HG03378 (cell line): ENCODE data around the gene LAPTM4A.
"Not testable (repeated sequence)": the region's sequence is repeated elsewhere in the genome, so short reads cannot be mapped to it uniquely, and the experiment has no call there.

Source experiments
- ATAC-seq: cut with Tn5 transposase; IDR thresholded peaks from one replicate; pipeline ENCODE4 v1.9.1; 2021; ENCODE audit warnings: mild to moderate bottlenecking, moderate library complexity; ENCODE audit not compliant: unreplicated experiment

LAPTM4A gene

GRCh38 chr2:20077411-20077940 is 26.0 kb upstream of the LAPTM4A start:
- ATAC-seq, result no peak

DNA sequence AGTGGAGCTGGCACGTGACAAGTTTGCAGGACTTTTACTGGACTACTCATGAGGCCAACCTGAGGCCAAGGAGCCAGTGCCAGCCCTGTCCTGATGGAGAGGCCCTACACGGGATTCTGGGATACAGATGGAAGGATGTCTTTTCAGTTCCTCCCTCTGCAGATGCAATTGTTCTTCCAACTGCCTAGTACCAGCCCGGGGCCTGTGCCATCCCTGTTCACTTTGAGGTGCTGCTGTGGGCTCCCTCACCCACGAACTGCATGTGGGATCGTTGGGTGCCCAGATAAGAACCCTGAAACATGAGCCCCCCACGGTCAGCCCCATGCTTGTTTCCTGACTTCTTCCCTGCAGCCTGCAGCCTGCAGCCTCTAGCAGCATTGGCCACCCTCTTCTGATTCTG is 25.3 kb upstream of the LAPTM4A start:
- ATAC-seq, result no peak

- ATAC-seq, result no peak
Observed at GRCh38 chr2:20074901-20075300, 23.5 kb upstream of the LAPTM4A start.

DNA sequence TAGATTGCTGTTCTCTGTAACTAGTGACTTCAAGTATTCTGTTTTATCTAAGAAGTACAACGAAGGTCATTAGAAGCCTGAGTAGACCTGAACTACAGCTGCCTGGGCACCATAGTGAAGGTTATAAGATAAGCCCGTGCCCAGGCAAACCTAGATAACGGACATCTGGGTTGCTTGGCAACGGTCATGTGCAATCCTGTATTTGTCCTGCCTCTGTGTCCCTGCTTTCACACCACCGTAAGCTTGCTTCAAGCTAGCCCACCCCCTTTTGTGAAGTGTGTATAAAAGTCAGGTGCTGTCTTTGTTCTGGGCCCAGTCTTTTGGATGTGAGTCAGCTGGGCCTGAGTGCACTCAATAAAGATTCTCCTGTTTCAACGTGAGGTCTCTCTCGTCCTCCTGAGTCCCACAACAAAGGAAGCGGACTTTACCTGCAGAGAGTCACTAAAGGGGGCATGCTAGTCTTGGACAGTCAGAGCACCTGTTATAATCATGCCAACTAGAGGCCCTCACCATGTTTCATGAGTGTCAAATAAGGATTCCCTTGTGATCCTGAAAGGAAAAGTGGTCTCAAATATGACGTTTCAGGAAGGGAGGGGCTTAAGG is 22.7 kb upstream of the LAPTM4A start:
- not testable (repeated sequence) for ATAC-seq

DNA sequence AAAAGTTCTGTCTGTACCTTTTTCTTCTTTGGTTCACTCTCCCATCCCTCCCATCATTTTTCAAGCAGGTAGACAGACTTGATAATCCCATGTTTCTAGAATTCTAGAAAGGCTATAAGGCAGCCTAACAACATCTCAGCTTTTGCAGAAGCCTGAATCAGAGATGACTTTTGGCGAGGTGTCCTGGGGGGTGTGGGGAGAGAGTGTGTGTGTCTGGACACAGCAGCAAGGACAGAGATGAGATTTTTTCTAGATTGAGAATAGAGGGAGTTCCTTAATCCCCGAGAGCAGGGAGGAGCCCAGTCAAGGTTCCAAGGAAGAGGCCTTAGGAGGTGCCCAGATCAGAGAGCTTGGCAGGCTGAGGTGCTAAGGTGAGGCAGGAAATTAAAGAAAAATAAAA is 22.0 kb upstream of the LAPTM4A start:
- ATAC-seq, result no peak

GRCh38 chr2:20072436-20073158 is 21.2 kb upstream of the LAPTM4A start:
- ATAC-seq, result no peak

GRCh38 chr2:20071397-20072383 is 20.3 kb upstream of the LAPTM4A start:
- no peak for ATAC-seq

- no peak for ATAC-seq
Observed at GRCh38 chr2:20069756-20070155, 18.3 kb upstream of the LAPTM4A start.

GRCh38 chr2:20067992-20068584 is 16.7 kb upstream of the LAPTM4A start:
- no peak for ATAC-seq

DNA sequence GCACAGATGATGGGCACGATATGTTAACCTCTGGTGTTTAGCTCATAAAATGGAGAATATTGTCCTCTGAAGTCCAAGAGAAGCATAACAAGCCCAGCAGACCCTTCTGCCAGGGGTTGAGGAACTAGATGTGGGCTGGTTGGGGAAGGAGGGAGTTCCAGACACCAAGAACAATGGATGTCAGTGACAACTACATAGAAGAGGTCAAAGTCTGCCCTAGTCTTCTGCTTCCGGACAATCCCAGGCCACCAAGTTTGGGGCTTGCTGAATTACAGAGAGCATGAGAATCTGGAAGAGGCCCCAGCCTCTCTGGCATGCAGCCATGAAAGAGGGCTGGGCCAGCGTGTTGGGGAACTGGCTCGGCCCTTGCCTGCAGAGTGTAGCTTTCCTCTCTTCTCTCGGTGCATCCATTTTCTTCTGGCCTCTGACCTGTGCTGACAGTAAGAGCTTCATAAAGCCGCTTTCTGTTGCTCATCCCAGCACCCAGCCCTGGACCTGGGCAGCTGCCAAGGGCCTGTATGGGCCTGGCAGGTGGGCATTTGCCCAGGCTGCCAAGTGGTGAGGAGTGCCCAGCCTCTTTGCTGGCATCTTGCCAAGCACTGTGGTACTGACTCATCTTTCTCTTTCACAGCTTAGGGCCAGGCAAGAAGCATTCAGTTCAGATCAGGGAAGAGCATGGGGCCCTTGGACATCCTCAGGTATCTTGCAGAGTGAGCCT is 14.6 kb upstream of the LAPTM4A start:
- ATAC-seq, result no peak

GRCh38 chr2:20064841-20065240 is 13.4 kb upstream of the LAPTM4A start:
- no peak for ATAC-seq

GRCh38 chr2:20064421-20064820 is 13.0 kb upstream of the LAPTM4A start:
- ATAC-seq, result no peak

DNA sequence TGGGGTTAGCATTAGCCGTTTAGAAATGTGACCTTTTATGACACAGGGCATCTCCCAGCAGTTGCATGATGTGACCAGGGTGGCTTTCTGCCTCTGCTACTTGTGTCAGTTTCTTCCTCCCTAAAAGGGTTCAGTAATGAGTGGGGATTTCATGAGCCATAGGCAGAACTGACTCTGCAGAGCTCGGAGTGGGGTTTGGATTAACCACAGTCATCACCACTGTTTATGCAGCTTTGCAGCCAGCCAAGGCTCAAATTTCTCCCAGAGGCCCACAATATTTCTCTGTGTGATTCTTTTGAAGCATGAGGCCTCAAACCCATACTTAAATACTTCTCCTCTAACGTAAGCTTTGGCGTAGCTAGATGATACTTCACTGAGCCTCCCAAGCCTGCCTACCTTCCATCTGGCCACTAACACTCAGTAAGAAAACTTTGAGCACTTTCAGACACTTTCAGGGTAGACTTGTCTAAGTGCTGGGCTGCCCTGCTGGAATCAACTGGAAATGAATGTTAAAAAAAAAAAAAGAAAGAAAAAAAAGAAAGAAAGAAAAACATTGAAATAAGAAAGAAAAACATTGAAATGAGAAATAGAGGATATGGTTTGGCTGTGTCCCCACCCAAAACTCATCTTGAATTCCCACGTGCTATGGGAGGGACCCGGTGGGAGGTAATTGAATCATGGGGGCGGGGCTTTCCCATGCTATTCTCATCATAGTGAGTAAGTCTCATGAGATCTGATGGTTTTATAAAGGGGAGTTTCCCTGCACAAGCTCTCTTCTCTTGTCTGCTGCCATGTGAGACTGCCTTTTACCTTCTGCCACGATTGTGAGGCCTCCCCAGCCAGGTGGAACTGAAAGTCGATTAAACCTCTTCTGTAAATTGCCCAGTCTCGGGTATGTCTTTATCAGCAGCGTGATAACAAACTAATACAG is 11.5 kb upstream of the LAPTM4A start:
- no peak for ATAC-seq

- ATAC-seq, result no peak
Observed at GRCh38 chr2:20061940-20062339, 10.5 kb upstream of the LAPTM4A start.

GRCh38 chr2:20061476-20061875 is 10.0 kb upstream of the LAPTM4A start:
- ATAC-seq, result no peak

DNA sequence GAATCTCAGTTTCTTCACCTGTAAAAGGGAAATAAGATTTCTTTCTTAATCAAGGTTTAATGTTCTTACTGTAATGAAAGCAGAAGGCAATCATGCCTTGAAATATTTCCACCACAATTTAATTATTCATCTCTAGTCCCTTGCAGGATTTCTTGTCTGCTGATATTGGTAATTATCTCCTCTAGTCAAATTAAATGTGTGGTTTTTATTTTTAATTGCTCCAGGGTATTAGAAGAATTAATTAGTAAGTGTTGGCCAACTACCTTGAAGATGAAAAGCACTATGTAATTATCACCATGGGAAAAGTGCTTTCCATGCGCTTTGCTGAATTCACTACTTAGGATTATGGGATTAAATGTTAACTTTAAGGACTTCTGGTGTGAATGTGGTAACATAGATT is 8.7 kb upstream of the LAPTM4A start:
- ATAC-seq, result no peak

DNA sequence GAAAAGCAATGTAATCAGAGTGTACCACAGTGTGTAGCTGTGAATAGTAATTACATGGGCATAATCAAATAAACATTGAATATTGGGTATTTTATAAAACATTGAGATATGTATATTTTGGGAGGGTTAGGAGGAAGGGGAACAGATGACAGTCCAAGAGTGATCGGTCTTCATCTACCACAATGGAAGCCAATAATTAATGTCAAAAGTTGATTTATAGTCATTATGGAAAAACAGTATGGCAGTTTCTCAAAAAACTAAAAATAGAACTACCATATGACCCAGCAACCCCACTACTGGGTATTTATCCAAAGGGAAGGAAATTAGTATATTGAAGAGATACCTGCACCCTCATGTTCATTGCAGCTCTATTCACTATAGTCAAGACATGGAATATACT is 5.8 kb upstream of the LAPTM4A start:
- no peak for ATAC-seq

DNA sequence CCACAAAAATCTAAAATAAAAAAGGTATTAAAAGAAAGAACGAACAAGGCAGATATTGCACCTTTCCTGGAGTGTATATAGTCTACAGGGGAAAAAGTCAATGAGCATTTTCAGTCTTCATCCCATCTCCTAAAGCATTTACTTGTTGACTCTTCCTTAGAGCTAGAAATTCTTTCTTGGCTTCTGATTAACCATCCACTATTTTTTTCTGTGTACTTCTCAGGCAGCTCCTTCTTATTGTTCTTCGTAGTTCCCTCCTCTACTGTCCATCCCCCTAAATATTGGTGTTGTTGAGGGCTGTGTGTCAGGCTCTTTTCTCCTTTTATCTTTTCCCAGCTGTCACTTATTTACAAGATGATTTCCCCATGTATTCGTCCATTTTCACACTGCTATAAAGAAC is 3.5 kb upstream of the LAPTM4A start:
- no peak for ATAC-seq

DNA sequence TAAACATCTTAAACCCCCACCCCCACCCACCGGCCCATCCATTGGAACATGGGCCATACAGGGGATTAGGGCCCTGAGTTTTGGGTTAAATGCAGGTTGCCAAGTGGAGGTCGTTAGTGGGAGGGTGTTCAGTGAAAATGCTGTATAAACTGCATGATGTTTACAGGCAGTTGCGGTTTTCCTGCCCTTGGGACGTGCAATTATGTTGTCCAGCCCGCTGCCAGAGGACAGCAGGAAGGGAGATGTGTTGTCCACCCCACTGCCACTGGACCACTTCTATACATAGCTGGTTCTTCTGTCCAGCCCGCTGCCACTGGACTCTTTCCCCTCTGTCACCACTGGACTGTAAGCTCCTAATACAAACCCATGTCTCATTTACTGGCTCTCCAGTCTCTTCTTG is 2.7 kb upstream of the LAPTM4A start:
- ATAC-seq, result no peak
